ENCODE results near the gene DST.

DST gene

GRCh38 chr6:56655249-56655648 lies 12.6 kb upstream of the DST start:
- TF ChIP-seq CTCF (conservative IDR thresholded peaks at IDR 0.05) = no peak
- no peak overlapping the region for H3K27ac ChIP-seq

- TF ChIP-seq CTCF (conservative IDR thresholded peaks at IDR 0.05) = no peak
- no peak overlapping the region for H3K27ac ChIP-seq
Measured at GRCh38 chr6:56652994-56653393, 10.3 kb upstream of the DST start.

GRCh38 chr6:56652231-56652630 lies 9.5 kb upstream of the DST start:
- no peak for TF ChIP-seq CTCF (conservative IDR thresholded peaks at IDR 0.05)
- no peak overlapping the region for H3K27ac ChIP-seq

GRCh38 chr6:56650191-56650590 lies 7.5 kb upstream of the DST start:
- no peak overlapping the region for H3K27ac ChIP-seq
- TF ChIP-seq CTCF (conservative IDR thresholded peaks at IDR 0.05) = no peak

GRCh38 chr6:56649782-56650181 lies 7.1 kb upstream of the DST start:
- no peak for TF ChIP-seq CTCF (conservative IDR thresholded peaks at IDR 0.05)
- no peak overlapping the region for H3K27ac ChIP-seq

GRCh38 chr6:56649053-56649769 lies 6.5 kb upstream of the DST start:
- TF ChIP-seq CTCF (conservative IDR thresholded peaks at IDR 0.05) = no peak

GRCh38 chr6:56647172-56647762 lies 4.6 kb upstream of the DST start:
- H3K27ac ChIP-seq = no peak overlapping the region
- no peak for TF ChIP-seq CTCF (conservative IDR thresholded peaks at IDR 0.05)

More at GRCh38 chr6:56649053-56649769, 6.5 kb upstream of the DST start:
- no peak overlapping the region for H3K27ac ChIP-seq
